ENCODE results near the gene COL8A1.

- TF ChIP-seq CTCF (IDR thresholded peaks at IDR 0.05; ENCODE audit: insufficient read depth, low read length, poor library complexity, severe bottlenecking), result no peak
- TF ChIP-seq EZH2phosphoT487 (conservative IDR thresholded peaks at IDR 0.05; ENCODE audit: low read length), result no peak
These were observed 7.7 kb downstream of the COL8A1 start for GRCh38 chr3:99646107-99646435.

All from SU-DHL-6 (cell line).